ENCODE measurements around the gene EPAS1.

DNA sequence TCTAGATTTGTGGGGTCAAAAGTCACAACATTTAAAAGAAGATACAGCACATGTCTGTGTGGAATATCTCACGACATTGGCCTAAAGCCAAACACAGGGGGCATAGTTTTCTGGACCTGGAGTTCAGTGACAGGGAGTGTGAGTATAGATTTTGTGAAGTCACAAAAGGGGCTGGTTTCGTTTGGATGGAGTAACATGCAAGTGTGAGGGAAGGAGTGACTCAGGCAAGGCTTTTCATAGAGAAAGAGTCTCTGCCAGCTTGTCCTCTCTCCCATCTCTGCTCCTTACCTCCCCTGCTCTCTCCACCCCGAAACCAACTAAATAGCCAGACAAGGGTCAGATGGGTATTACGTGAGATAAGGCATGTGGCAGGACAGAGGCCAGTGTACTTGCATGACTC lies 3.7 kb upstream of the EPAS1 start:
- TF ChIP-seq EZH2 (IDR thresholded peaks at IDR 0.05; ENCODE audit: insufficient read depth, poor library complexity, severe bottlenecking) = no peak
- no peak for TF ChIP-seq EZH2phosphoT487 (IDR thresholded peaks at IDR 0.05; ENCODE audit: insufficient read depth, low read depth)
